Chondrocyte (in vitro differentiated cells): Measurements from ENCODE around the gene SLC6A19. TPM values are rescaled to one million over a fixed set of nuclear protein-coding genes. Genes with fewer than 3 reads are reported as not detected.

Source experiments
- DNase-seq: peaks from one replicate; pipeline ENCODE4 v3.0.0; 2021; ENCODE audit warnings: mixed read lengths, low spot score
- H3K27ac Mint-ChIP-seq: one replicate; pipeline ENCODE4 v1.8.0; 2021; ENCODE audit warnings: mild to moderate bottlenecking, moderate library complexity, mixed read lengths; ENCODE audit not compliant: unreplicated experiment
- H3K27me3 Mint-ChIP-seq: 2 replicates; pipeline ENCODE4 v1.8.0; 2021; ENCODE audit warnings: low read depth, mixed read lengths
- H3K36me3 Mint-ChIP-seq: 2 replicates; pipeline ENCODE4 v1.8.0; 2021; ENCODE audit warnings: low read depth, mixed read lengths
- H3K4me1 Mint-ChIP-seq: 2 replicates; pipeline ENCODE4 v1.8.0; 2021; ENCODE audit warnings: low read depth, mild to moderate bottlenecking, mixed read lengths
- H3K4me3 Mint-ChIP-seq: one replicate; pipeline ENCODE4 v1.8.0; 2021; ENCODE audit warnings: mild to moderate bottlenecking, moderate library complexity, mixed read lengths; ENCODE audit not compliant: unreplicated experiment
- H3K9me3 Mint-ChIP-seq: 2 replicates; pipeline ENCODE4 v1.8.0; 2021; ENCODE audit warnings: low read depth, mixed read lengths
- total RNA-seq: library from RNA; stranded (reverse); gene quantifications from 3 replicates; pipeline ENCODE4 v1.2.1, GENCODE V29; 2021
- TF ChIP-seq, protein P1 (sequence below): fragments of 200-600 bp; sonication (generic); IDR thresholded peaks from 2 replicates; pipeline ENCODE4 v1.5.0; 2021; ENCODE audit warnings: antibody characterized with exemption, mild to moderate bottlenecking, moderate library complexity

SLC6A19 gene
- total RNA-seq, 1 donor from 2014 or later, result not detected

DNA sequence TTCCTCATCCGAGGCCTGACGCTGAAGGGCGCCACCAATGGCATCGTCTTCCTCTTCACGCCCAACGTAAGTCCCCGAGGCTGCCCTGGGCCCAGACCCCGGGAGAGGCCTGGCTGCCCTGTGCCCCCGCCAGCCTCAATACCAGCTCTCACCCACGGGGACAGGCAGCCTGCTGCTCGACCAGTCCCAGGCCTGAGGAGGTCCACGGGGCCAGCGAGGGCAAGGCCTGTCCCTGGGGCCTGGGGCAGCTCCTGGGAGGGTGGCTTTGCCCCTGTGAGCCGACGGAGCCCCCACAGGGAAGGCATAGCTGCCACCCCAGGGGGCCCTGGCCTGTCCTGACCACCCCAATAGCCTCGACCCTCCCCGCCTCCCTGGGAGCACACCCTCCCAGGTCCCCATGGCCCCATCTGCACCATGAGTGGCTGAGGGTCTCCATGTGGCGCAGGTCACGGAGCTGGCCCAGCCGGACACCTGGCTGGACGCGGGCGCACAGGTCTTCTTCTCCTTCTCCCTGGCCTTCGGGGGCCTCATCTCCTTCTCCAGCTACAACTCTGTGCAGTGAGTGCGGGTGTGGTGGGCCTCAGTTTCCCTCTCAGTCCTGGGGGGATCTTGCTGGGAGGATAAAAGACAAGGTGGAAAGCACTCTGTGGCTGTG, 12.2 kb downstream of the SLC6A19 start:
- Mint-ChIP-seq H3K36me3 (no peaks in the 10 kb centered on the region), H3K27ac (no peak overlapping the region), H3K27me3 (peaks cover 7% of the 10 kb centered on the region), H3K4me3 (no peak overlapping the region), H3K9me3 (peaks cover 8% of the 10 kb centered on the region), H3K4me1 (no peaks in the 10 kb centered on the region)
- peak; percentile 92 for DNase-seq
- TF ChIP-seq, protein P1, sequence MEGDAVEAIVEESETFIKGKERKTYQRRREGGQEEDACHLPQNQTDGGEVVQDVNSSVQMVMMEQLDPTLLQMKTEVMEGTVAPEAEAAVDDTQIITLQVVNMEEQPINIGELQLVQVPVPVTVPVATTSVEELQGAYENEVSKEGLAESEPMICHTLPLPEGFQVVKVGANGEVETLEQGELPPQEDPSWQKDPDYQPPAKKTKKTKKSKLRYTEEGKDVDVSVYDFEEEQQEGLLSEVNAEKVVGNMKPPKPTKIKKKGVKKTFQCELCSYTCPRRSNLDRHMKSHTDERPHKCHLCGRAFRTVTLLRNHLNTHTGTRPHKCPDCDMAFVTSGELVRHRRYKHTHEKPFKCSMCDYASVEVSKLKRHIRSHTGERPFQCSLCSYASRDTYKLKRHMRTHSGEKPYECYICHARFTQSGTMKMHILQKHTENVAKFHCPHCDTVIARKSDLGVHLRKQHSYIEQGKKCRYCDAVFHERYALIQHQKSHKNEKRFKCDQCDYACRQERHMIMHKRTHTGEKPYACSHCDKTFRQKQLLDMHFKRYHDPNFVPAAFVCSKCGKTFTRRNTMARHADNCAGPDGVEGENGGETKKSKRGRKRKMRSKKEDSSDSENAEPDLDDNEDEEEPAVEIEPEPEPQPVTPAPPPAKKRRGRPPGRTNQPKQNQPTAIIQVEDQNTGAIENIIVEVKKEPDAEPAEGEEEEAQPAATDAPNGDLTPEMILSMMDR, result no peak

DNA sequence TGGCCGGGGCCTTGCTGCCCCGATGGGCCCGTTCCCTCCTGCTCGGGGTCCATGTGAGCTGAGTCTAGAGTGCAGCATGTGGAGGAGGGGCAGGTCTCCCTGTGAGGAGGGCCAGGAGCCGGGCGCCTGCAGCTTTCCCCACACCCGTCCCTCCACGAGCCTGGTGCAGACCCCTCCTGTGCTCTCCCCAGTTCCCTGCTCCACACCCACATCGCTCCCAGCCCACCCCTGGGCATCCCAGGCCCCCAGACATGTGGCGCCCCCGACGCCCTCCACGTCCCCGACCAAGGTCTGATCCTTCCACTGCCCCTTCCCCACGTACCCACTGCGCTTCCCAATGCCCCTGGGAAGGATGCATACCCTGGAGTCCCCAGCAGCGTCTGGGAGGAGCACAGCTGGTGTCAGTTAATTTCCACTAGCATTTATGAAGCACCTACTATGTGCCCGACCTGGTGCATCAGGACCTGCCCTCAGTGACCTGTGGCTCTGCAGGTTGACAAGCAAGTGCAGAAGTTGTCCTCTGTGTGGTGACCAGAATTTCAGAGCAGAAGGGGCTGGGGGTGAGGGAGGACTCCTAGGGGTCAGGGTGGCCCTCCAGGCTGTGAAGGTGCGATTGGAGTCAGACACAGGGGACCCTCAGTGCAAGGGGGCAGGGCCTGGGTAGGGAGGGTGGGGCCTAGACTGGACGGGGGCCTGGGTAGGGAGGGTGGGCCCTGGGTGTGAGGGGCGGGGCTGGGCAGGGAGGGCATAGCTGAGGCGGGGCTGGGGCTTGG, 13.0 kb downstream of the SLC6A19 start:
- no peaks in the 10 kb centered on the region for H3K36me3 Mint-ChIP-seq
- TF ChIP-seq, protein P1, result no peak
- peak; percentile 76 for DNase-seq
- peaks cover 8% of the 10 kb centered on the region for H3K9me3 Mint-ChIP-seq
- peaks cover 9% of the 10 kb centered on the region for H3K27me3 Mint-ChIP-seq
- H3K4me3 Mint-ChIP-seq, result no peak overlapping the region
- no peaks in the 10 kb centered on the region for H3K4me1 Mint-ChIP-seq
- no peak overlapping the region for H3K27ac Mint-ChIP-seq

DNA sequence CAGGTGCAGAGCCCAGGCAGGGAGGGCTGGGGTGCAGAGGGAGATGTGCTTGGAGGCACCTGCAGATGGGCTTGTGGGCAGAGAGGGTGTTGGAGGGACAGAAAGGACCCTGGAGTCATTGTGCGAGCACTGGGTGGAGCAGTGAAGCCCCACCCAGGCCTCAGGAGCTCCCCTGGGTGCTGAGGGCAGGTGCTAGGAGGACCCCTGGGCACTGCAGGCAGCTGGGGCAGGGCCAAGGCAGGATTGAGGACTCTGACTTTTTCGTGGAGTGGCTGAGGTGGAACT, 13.5 kb downstream of the SLC6A19 start:
- no peak overlapping the region for H3K27ac Mint-ChIP-seq
- peaks cover 8% of the 10 kb centered on the region for H3K27me3 Mint-ChIP-seq
- peaks cover 8% of the 10 kb centered on the region for H3K9me3 Mint-ChIP-seq
- no peaks in the 10 kb centered on the region for H3K36me3 Mint-ChIP-seq
- TF ChIP-seq, protein P1, result no peak
- no peaks in the 10 kb centered on the region for H3K4me1 Mint-ChIP-seq
- no peak for DNase-seq
- H3K4me3 Mint-ChIP-seq, result no peak overlapping the region

DNA sequence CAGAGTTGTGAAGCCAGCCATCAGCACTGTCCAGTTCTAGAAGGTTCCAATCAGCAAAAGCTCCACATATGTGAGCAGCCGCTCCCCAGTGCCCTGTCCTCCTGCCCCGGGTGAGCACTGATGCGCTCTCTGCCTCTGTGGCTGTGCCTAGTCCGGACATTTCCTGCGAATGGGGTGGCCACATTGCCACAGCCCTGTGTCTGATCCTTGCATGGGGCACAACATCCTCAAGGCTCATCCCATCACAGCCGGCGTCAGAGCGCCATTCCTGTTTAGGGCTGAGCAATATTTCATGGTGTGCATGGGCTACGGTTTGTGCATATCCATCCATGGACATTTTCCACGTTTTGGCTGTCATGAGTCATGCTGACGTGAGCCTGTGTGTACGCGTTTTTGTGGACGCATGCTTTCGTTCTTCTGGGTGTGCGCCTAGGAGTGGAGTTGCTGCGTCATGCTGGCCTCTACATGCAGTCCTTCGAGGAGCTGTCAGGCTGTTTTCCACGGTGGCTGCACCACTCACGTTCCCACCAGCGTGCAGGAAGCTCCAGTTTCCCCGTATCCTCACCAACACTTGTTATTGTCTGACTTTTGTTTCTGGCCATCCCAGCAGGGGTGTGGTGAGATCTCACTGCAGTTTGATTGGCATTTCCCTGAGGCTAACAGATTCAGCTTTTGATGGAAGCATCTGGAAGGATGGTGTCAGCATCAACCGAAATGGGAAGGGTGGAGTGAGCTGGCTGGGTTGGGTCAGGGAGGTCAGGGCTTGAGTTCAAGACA, 14.1 kb downstream of the SLC6A19 start:
- H3K9me3 Mint-ChIP-seq, result peaks cover 8% of the 10 kb centered on the region
- no peak overlapping the region for H3K27ac Mint-ChIP-seq
- H3K4me1 Mint-ChIP-seq, result no peaks in the 10 kb centered on the region
- H3K36me3 Mint-ChIP-seq, result no peaks in the 10 kb centered on the region
- TF ChIP-seq, protein P1, result no peak
- peak; percentile 59 for DNase-seq
- no peak overlapping the region for H3K4me3 Mint-ChIP-seq
- H3K27me3 Mint-ChIP-seq, result peaks cover 8% of the 10 kb centered on the region

DNA sequence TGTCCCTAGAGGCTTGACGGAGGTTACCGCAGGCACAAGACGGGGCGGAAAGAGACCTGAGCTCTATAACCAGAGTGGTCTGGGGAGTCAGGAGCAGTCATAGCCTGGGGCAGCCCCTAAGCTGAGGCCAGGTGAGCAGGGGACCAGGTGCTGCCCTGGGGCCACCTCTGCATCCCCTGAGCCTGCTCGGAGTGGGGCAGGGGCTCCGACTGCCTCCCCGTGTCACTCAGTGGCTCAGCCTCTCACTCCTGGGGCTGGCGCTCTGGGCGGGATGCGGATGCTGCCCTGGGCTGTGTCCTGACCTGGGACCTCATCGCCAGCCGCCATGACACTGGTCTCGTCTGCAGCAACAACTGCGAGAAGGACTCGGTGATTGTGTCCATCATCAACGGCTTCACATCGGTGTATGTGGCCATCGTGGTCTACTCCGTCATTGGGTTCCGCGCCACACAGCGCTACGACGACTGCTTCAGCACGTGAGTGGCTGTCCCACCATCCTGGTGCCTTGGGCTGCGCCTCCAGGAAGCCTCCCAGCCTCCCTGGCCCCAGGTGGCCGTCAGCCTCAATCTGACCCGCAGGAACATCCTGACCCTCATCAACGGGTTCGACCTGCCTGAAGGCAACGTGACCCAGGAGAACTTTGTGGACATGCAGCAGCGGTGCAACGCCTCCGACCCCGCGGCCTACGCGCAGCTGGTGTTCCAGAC, 15.0 kb downstream of the SLC6A19 start:
- H3K4me3 Mint-ChIP-seq, result no peak overlapping the region
- H3K9me3 Mint-ChIP-seq, result peaks cover 8% of the 10 kb centered on the region
- H3K4me1 Mint-ChIP-seq, result no peaks in the 10 kb centered on the region
- H3K27me3 Mint-ChIP-seq, result peaks cover 8% of the 10 kb centered on the region
- TF ChIP-seq, protein P1, result no peak
- no peak overlapping the region for H3K27ac Mint-ChIP-seq
- no peaks in the 10 kb centered on the region for H3K36me3 Mint-ChIP-seq
- DNase-seq, result peak; percentile 92
